Left lobe of liver (tissue), 2 donors: Measurements from ENCODE around the gene MATK. TPM values are rescaled to one million over a fixed set of nuclear protein-coding genes. Genes with fewer than 3 reads are reported as not detected.
"Not testable (repeated sequence)": the region's sequence is repeated elsewhere in the genome, so short reads cannot be mapped to it uniquely, and the experiment has no call there.

Experiments used
- ATAC-seq: fragments of 200-7000 bp; cut with Tn5 transposase; one replicate; pipeline ENCODE4 v1.9.1; 2020; ENCODE audit warnings: mild to moderate bottlenecking, moderate library complexity
- DNase-seq: peaks from one replicate; pipeline ENCODE4 v3.0.0-alpha.2; 2020; ENCODE audit warnings: low spot score
- total RNA-seq: library from RNA; stranded (reverse); gene quantifications from one replicate; pipeline ENCODE4 v1.2.1, GENCODE V29; 2021
- donor health status: DM: no; HTN: no; CAD: no; lungs with moderate emphysema.
- donor health status: DM: no; HTN: yes; CAD: no.

Gene MATK
- total RNA-seq, 1 donor from 2014 or later = 0.48 TPM

GRCh38 chr19:3757705-3758104, 28.5 kb downstream of the MATK start:
- DNase-seq, ATAC-seq: not testable (repeated sequence)

GRCh38 chr19:3753631-3754410, 32.4 kb downstream of the MATK start:
- no peak for DNase-seq
- no peak for ATAC-seq

- ATAC-seq (no peak), DNase-seq (no peak)
These were observed 33.7 kb downstream of the MATK start for GRCh38 chr19:3752492-3752891.

GRCh38 chr19:3751236-3751635, 34.9 kb downstream of the MATK start:
- ATAC-seq (no peak), DNase-seq (no peak)

- DNase-seq (no peak), ATAC-seq (no peak)
These were observed 36.0 kb downstream of the MATK start for GRCh38 chr19:3750211-3750610.

GRCh38 chr19:3748965-3749364, 37.2 kb downstream of the MATK start:
- DNase-seq (no peak), ATAC-seq (peak; percentile 48)

GRCh38 chr19:3746371-3747056, 39.7 kb downstream of the MATK start:
- ATAC-seq = no peak
- no peak for DNase-seq

GRCh38 chr19:3745363-3746045, 40.7 kb downstream of the MATK start:
- ATAC-seq (no peak), DNase-seq (no peak)

GRCh38 chr19:3743486-3743885, 42.7 kb downstream of the MATK start:
- DNase-seq (no peak), ATAC-seq (peak; percentile 40)

GRCh38 chr19:3740431-3740830, 45.8 kb downstream of the MATK start:
- no peak for ATAC-seq

GRCh38 chr19:3738477-3739220, 47.5 kb downstream of the MATK start:
- ATAC-seq = no peak
- no peak for DNase-seq

More at GRCh38 chr19:3740431-3740830, 45.8 kb downstream of the MATK start:
- no peak for DNase-seq

- DNase-seq (no peak), ATAC-seq (no peak)
These were observed 48.5 kb downstream of the MATK start for GRCh38 chr19:3737487-3738205.

GRCh38 chr19:3736106-3736724, 50.0 kb downstream of the MATK start:
- DNase-seq (no peak), ATAC-seq (peak; percentile 12)

GRCh38 chr19:3734310-3734600, 51.9 kb downstream of the MATK start:
- no peak for DNase-seq
- ATAC-seq = no peak

GRCh38 chr19:3733549-3734309, 52.5 kb downstream of the MATK start:
- ATAC-seq = no peak
- DNase-seq = no peak

GRCh38 chr19:3732108-3732507, 54.1 kb downstream of the MATK start:
- no peak for ATAC-seq
- DNase-seq = no peak

- ATAC-seq = no peak
- DNase-seq = no peak
These were observed 55.7 kb downstream of the MATK start for GRCh38 chr19:3730457-3730958.
